Esophagus squamous epithelium (tissue), 5 donors: ENCODE data around the gene TSPEAR. TPM values are rescaled to one million over a fixed set of nuclear protein-coding genes. Genes with fewer than 3 reads are reported as not detected.

Source experiments
- DNase-seq: peaks from one replicate; lab custom pipeline; 2025; lab: John Stamatoyannopoulos, UW
- H3K27ac ChIP-seq, 4 donors: fragments of 200-600 bp; sonication (generic); one replicate each; pipeline ENCODE4 v1.5.1; 2016 to 2019; ENCODE audit warnings: mild to moderate bottlenecking in 1 of 4
- H3K27me3 ChIP-seq, 4 donors: fragments of 200-600 bp; sonication (generic); 1 replicate in 3 of 4; 2 replicates in 1 of 4; pipeline versions ENCODE4 v1.5.1 to v1.6.0; 2017 to 2021; ENCODE audit warnings: antibody characterized with exemption in 1 of 4
- H3K36me3 ChIP-seq, 3 donors: fragments of 200-600 bp; sonication (generic); one replicate each; pipeline ENCODE4 v1.5.1; 2016 to 2019
- H3K4me1 ChIP-seq, 3 donors: fragments of 200-600 bp; sonication (generic); one replicate each; pipeline ENCODE4 v1.5.1; 2017 to 2019
- H3K4me3 ChIP-seq, 4 donors: fragments of 200-600 bp; sonication (generic); 1 replicate in 3 of 4; 2 replicates in 1 of 4; pipeline ENCODE4 v1.5.1; 2016 to 2019; ENCODE audit warnings: mild to moderate bottlenecking in 2 of 4, moderate library complexity in 1 of 4
- H3K9me3 ChIP-seq, 3 donors: fragments of 200-600 bp; sonication (generic); one replicate each; pipeline ENCODE4 v1.5.1; 2016 to 2019
- POLR2A ChIP-seq, 4 donors: fragments of 450-650 bp; IDR thresholded peaks; one replicate each; pipeline ENCODE4 v1.6.1; 2017; ENCODE audit warnings: antibody characterized with exemption in 4 of 4, mild to moderate bottlenecking in 4 of 4, moderate library complexity in 3 of 4
- WGBS, 2 donors: methylation state at CpG; one replicate each; pipeline ENCODE4 v1.1.5; 2018; 5-methylcytosine and 5-hydroxymethylcytosine counted together
- intact Hi-C: fragments of 100-400 bp; cut with DNase I; formaldehyde crosslinking; loops from one replicate; pipeline ENCODE4 v1.15.0; 2022
- total RNA-seq, 4 donors: library from RNA; depleted of rRNA; stranded (reverse); fragments of >200 nt; gene quantifications; one replicate each; pipeline ENCODE4 v1.1.0, GENCODE V29; 2016
- TF ChIP-seq, protein P1 (sequence below), 6 experiments: fragments of 450-650 bp in 4 of 6; fragments of 200-600 bp in 2 of 6; sonication (generic) in 2 of 6; IDR thresholded peaks; one replicate each; pipeline ENCODE4 v1.5.1; 2016 to 2019; ENCODE audit warnings: antibody characterized with exemption in 6 of 6, mild to moderate bottlenecking in 4 of 6, moderate library complexity in 4 of 6
- donor health status: DM: yes; HTN: yes; CAD: no.

Gene TSPEAR
- total RNA-seq, 4 donors from 2014 or later, result not detected

DNA sequence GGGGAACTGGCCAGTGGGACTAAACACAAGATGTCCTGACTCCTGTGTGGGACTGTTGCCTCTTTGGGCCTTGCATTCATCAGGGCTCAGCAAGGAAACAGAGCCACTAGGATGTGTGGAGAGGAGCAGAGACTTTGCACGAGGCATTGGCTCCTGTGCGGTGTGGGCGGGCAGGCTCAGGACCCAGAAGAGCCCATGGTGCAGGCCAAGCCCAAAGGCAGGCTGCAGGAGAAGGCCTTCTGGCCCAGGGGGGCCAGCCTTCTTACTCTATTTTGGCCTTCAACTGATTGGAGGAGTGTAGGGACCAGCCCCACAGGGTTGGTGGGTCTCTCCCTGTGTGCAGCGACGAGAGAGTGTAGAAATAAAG is 232.6 kb downstream of the TSPEAR start:
- no peaks in the 10 kb centered on the region for H3K9me3 ChIP-seq
- DNase-seq, result no peak
- H3K4me1 ChIP-seq, result no peaks in the 10 kb centered on the region
- H3K27me3 ChIP-seq, result peaks cover 0 to 18% (median 0%) of the 10 kb centered on the region in 4 donors
- H3K27ac ChIP-seq, result no peak overlapping the region
- 83% methylated on average over 2 of the region's 5 CpGs; no CpG with 5 or more reads in 1 of the 2 donors for WGBS, 2 donors
- no peak overlapping the region for H3K4me3 ChIP-seq
- intact Hi-C loops, result no loop called here
- TF ChIP-seq, protein P1, sequence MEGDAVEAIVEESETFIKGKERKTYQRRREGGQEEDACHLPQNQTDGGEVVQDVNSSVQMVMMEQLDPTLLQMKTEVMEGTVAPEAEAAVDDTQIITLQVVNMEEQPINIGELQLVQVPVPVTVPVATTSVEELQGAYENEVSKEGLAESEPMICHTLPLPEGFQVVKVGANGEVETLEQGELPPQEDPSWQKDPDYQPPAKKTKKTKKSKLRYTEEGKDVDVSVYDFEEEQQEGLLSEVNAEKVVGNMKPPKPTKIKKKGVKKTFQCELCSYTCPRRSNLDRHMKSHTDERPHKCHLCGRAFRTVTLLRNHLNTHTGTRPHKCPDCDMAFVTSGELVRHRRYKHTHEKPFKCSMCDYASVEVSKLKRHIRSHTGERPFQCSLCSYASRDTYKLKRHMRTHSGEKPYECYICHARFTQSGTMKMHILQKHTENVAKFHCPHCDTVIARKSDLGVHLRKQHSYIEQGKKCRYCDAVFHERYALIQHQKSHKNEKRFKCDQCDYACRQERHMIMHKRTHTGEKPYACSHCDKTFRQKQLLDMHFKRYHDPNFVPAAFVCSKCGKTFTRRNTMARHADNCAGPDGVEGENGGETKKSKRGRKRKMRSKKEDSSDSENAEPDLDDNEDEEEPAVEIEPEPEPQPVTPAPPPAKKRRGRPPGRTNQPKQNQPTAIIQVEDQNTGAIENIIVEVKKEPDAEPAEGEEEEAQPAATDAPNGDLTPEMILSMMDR (IDR thresholded peaks at IDR 0.05), result no peak
- no peak for TF ChIP-seq POLR2A (IDR thresholded peaks at IDR 0.05)
- no peaks in the 10 kb centered on the region for H3K36me3 ChIP-seq

- DNase-seq, result no peak
- Histone ChIP-seq H3K27ac (no peak overlapping the region), H3K36me3 (no peaks in the 10 kb centered on the region), H3K4me3 (no peak overlapping the region), H3K4me1 (no peaks in the 10 kb centered on the region), H3K9me3 (no peaks in the 10 kb centered on the region), H3K27me3 (peaks cover 0 to 12% (median 0%) of the 10 kb centered on the region in 4 donors)
- intact Hi-C loops, result no loop called here
- 69 to 74% methylated on average over 11 to 12 of the region's 16 CpGs for WGBS, 2 donors
- TF ChIP-seq, protein P1 (IDR thresholded peaks at IDR 0.05), result no peak
- no peak for TF ChIP-seq POLR2A (IDR thresholded peaks at IDR 0.05)
Measured at GRCh38 chr21:44478124-44478800, 233.1 kb downstream of the TSPEAR start.

- Histone ChIP-seq H3K36me3 (no peaks in the 10 kb centered on the region), H3K27ac (no peak overlapping the region), H3K4me1 (no peaks in the 10 kb centered on the region), H3K27me3 (peaks cover 0 to 7% (median 0%) of the 10 kb centered on the region in 4 donors), H3K4me3 (no peak overlapping the region), H3K9me3 (no peaks in the 10 kb centered on the region)
- DNase-seq, result no peak
- 65 to 83% methylated on average over 1 to 5 of the region's 7 CpGs for WGBS, 2 donors
- no peak for TF ChIP-seq POLR2A (IDR thresholded peaks at IDR 0.05)
- TF ChIP-seq, protein P1 (IDR thresholded peaks at IDR 0.05), result no peak
- intact Hi-C loops, result no loop called here
Measured at GRCh38 chr21:44477712-44478111, 233.7 kb downstream of the TSPEAR start.

- Histone ChIP-seq H3K36me3 (no peaks in the 10 kb centered on the region), H3K27me3 (peaks cover 0 to 3% (median 0%) of the 10 kb centered on the region in 4 donors), H3K4me1 (no peaks in the 10 kb centered on the region), H3K4me3 (no peak overlapping the region), H3K27ac (no peak overlapping the region), H3K9me3 (no peaks in the 10 kb centered on the region)
- intact Hi-C loops, result no loop called here
- WGBS, 2 donors, result 63 to 69% methylated on average over 6 to 7 of the region's 8 CpGs
- no peak for TF ChIP-seq POLR2A (IDR thresholded peaks at IDR 0.05)
- no peak for DNase-seq
Measured at GRCh38 chr21:44477131-44477530, 234.2 kb downstream of the TSPEAR start.

- intact Hi-C loops, result no loop called here
Measured at GRCh38 chr21:44475266-44475845, 236.0 kb downstream of the TSPEAR start.

More at GRCh38 chr21:44475266-44475845, 236.0 kb downstream of the TSPEAR start:
- Histone ChIP-seq H3K9me3 (no peaks in the 10 kb centered on the region), H3K4me3 (no peak overlapping the region), H3K4me1 (no peaks in the 10 kb centered on the region), H3K27ac (no peak overlapping the region), H3K36me3 (no peaks in the 10 kb centered on the region), H3K27me3 (no peaks in the 10 kb centered on the region)
- no peak for DNase-seq
- TF ChIP-seq POLR2A (IDR thresholded peaks at IDR 0.05), result no peak
- TF ChIP-seq, protein P1 (IDR thresholded peaks at IDR 0.05), result no peak
- 82 to 84% methylated on average over 15 to 17 of the region's 17 CpGs for WGBS, 2 donors
